ENCODE results near the gene GNL2. TPM values are rescaled to one million over a fixed set of nuclear protein-coding genes. Genes with fewer than 3 reads are reported as not detected.

Gene GNL2
- total and polyA plus RNA-seq, 9 of the 15 experiments (the other 6 are each of a cell fraction or from before 2014, with no cell fraction given): 156 to 371 (median 263) TPM

DNA sequence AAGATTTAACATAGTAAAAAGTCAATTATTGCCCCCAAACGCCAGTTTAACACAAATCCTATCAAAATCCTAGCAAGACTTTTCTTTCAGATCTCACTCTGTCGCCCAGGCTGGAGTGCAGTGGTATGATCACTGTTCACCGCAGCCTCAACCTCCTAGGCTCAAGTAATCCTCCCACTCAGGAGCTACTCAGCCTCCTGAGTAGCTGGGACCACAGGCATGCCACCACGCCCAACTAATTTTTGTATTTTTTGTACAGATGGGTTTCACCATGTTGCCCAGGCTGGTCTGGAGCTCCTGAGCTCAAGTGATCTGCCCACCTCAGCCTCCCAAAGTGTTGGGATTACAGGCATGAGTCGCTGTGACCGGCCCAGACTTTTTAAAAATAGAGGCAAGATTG lies 46.4 kb downstream of the GNL2 start:
- H3K9me1 ChIP-seq (ENCODE audit: control insufficient read depth, insufficient read depth, low read length): peaks cover 7% of the 10 kb centered on the region
- ChIA-PET CTCF (ENCODE audit: low intra/inter-chr PET ratio) (no interaction called here), POLR2A (interaction anchor here (0.9 to 1.4 kb wide), 4 partner anchors 9 to 80 kb away, joined by 3 to 6 read pairs (median 3); no protein-coding TSS in a partner anchor)
- H3K9ac ChIP-seq (ENCODE audit: insufficient read depth in 1 of 2, low read depth in 2 of 2, low read length in 2 of 2): no peak overlapping the region
- H4K20me1 ChIP-seq (replicated peaks; ENCODE audit: control insufficient read depth, insufficient read depth, low read length): 0 out of 2 replicates have a peak, but pooled peaks cover 14% of the 10 kb centered on the region
- WGBS (ENCODE audit: insufficient coverage, low coverage, missing lambda C conversion rate): 82% methylated on average over 6 of the region's 6 CpGs
- H3K9me3 ChIP-seq (replicated peaks; ENCODE audit: control insufficient read depth, insufficient read depth, low read depth, low read length): peaks cover under 1% of the 10 kb centered on the region; the same call in 1 of the 2 replicates
- BruUV-seq (replicated peaks): no TSS peak
- H3K36me3 ChIP-seq (ENCODE audit: control insufficient read depth, insufficient read depth, low read length): peaks cover 79% of the 10 kb centered on the region
- H3K79me2 ChIP-seq (ENCODE audit: control insufficient read depth, insufficient read depth, low read length): peaks cover 33% of the 10 kb centered on the region
- intact Hi-C loops (cut with micrococcal nuclease): no loop called here
- in situ Hi-C loops (cut with MboI): no loop called here
- peaks cover under 1 to 9% of the 10 kb centered on the region in 2 experiments; a peak in 4 of 5 replicates for H3K4me1 ChIP-seq (replicated peaks in 1 of 2; ENCODE audit: control insufficient read depth in 2 of 2, insufficient read depth in 2 of 2, low read length in 2 of 2)
- H3K27me3 ChIP-seq (ENCODE audit: control insufficient read depth in 2 of 2, insufficient read depth in 2 of 2, low read length in 2 of 2): no peaks in the 10 kb centered on the region
- no peak overlapping the region for H3K4me2 ChIP-seq (ENCODE audit: insufficient read depth, low read length)
- H3K4me3 ChIP-seq: no peak overlapping the region
- ATAC-seq: no peak
- H3K27ac ChIP-seq (ENCODE audit: extremely low read depth, low read depth, low read length): no peak overlapping the region
- no peak for DNase-seq (ENCODE audit: extremely low read depth in 1 of 4, low spot score in 3 of 4)
- no peak for FAIRE-seq
- H2AFZ ChIP-seq (ENCODE audit: low read depth, low read length): no peak overlapping the region
- TF ChIP-seq ZNF57 (CRISPR knock-in tag; IDR thresholded peaks at IDR 0.05): no peak
- no peak for TF ChIP-seq EP400 (IDR thresholded peaks at IDR 0.05)
- TF ChIP-seq, protein P1, sequence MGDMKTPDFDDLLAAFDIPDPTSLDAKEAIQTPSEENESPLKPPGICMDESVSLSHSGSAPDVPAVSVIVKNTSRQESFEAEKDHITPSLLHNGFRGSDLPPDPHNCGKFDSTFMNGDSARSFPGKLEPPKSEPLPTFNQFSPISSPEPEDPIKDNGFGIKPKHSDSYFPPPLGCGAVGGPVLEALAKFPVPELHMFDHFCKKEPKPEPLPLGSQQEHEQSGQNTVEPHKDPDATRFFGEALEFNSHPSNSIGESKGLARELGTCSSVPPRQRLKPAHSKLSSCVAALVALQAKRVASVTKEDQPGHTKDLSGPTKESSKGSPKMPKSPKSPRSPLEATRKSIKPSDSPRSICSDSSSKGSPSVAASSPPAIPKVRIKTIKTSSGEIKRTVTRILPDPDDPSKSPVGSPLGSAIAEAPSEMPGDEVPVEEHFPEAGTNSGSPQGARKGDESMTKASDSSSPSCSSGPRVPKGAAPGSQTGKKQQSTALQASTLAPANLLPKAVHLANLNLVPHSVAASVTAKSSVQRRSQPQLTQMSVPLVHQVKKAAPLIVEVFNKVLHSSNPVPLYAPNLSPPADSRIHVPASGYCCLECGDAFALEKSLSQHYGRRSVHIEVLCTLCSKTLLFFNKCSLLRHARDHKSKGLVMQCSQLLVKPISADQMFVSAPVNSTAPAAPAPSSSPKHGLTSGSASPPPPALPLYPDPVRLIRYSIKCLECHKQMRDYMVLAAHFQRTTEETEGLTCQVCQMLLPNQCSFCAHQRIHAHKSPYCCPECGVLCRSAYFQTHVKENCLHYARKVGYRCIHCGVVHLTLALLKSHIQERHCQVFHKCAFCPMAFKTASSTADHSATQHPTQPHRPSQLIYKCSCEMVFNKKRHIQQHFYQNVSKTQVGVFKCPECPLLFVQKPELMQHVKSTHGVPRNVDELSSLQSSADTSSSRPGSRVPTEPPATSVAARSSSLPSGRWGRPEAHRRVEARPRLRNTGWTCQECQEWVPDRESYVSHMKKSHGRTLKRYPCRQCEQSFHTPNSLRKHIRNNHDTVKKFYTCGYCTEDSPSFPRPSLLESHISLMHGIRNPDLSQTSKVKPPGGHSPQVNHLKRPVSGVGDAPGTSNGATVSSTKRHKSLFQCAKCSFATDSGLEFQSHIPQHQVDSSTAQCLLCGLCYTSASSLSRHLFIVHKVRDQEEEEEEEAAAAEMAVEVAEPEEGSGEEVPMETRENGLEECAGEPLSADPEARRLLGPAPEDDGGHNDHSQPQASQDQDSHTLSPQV (IDR thresholded peaks at IDR 0.05): no peak
- no peak for TF ChIP-seq BHLHE40 (IDR thresholded peaks at IDR 0.05; ENCODE audit: low read length)
- TF ChIP-seq TARDBP (IDR thresholded peaks at IDR 0.05): no peak
- TF ChIP-seq KDM4B (IDR thresholded peaks at IDR 0.05; ENCODE audit: borderline replicate concordance in 2 of 2, low read depth in 1 of 2): no peak
- no peak for TF ChIP-seq PHF8 (IDR thresholded peaks at IDR 0.05; ENCODE audit: borderline replicate concordance, low read length)
- TF ChIP-seq, protein P2, sequence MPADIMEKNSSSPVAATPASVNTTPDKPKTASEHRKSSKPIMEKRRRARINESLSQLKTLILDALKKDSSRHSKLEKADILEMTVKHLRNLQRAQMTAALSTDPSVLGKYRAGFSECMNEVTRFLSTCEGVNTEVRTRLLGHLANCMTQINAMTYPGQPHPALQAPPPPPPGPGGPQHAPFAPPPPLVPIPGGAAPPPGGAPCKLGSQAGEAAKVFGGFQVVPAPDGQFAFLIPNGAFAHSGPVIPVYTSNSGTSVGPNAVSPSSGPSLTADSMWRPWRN (IDR thresholded peaks at IDR 0.05; ENCODE audit: low read depth): no peak
- no peak for TF ChIP-seq PRPF4 (IDR thresholded peaks at IDR 0.05; ENCODE audit: insufficient read depth, low read depth, low read length, poor library complexity, severe bottlenecking)
- no peak for TF ChIP-seq SPI1 (IDR thresholded peaks at IDR 0.05; ENCODE audit: borderline replicate concordance, low read depth, low read length)
- no peak for TF ChIP-seq TAF15 (IDR thresholded peaks at IDR 0.05; ENCODE audit: low read depth, low read length)
- no peak for TF ChIP-seq HSF4 (CRISPR knock-in tag; IDR thresholded peaks at IDR 0.05; ENCODE audit: borderline replicate concordance)
- no peak for TF ChIP-seq SNIP1 (IDR thresholded peaks at IDR 0.05; ENCODE audit: low read depth)
- TF ChIP-seq, protein P3, sequence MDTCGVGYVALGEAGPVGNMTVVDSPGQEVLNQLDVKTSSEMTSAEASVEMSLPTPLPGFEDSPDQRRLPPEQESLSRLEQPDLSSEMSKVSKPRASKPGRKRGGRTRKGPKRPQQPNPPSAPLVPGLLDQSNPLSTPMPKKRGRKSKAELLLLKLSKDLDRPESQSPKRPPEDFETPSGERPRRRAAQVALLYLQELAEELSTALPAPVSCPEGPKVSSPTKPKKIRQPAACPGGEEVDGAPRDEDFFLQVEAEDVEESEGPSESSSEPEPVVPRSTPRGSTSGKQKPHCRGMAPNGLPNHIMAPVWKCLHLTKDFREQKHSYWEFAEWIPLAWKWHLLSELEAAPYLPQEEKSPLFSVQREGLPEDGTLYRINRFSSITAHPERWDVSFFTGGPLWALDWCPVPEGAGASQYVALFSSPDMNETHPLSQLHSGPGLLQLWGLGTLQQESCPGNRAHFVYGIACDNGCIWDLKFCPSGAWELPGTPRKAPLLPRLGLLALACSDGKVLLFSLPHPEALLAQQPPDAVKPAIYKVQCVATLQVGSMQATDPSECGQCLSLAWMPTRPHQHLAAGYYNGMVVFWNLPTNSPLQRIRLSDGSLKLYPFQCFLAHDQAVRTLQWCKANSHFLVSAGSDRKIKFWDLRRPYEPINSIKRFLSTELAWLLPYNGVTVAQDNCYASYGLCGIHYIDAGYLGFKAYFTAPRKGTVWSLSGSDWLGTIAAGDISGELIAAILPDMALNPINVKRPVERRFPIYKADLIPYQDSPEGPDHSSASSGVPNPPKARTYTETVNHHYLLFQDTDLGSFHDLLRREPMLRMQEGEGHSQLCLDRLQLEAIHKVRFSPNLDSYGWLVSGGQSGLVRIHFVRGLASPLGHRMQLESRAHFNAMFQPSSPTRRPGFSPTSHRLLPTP (IDR thresholded peaks at IDR 0.05; ENCODE audit: borderline replicate concordance, extremely low read depth, insufficient read length): no peak
